Astrocyte of the spinal cord (primary cell): ENCODE measurements around the gene TMEM176B.
A peak's percentile ranks its signal among the peaks of the same experiment; 100 is the strongest.
"Not testable (repeated sequence)": the region's sequence is repeated elsewhere in the genome, so short reads cannot be mapped to it uniquely, and the experiment has no call there.

Experiments used
- DNase-seq: peaks from one replicate; pipeline ENCODE4 v3.0.0; 2011; ENCODE audit warnings: low read depth, low spot score
- H3K4me3 ChIP-seq: 2 replicates; pipeline ENCODE4 v1.5.1; 2011; ENCODE audit warnings: low read depth, mild to moderate bottlenecking, low read length, moderate library complexity
- in situ Hi-C: cut with HindIII; loops from 2 replicates; pipeline ENCODE4 v1.10.0; 2017; ENCODE audit warnings: low sequenced_read_pairs
- TF ChIP-seq, protein P1 (sequence below): IDR thresholded peaks from 2 replicates; pipeline ENCODE4 v1.5.1; 2012; ENCODE audit warnings: low read depth, mild to moderate bottlenecking, low read length, inconsistent platforms

The TMEM176B gene

DNA sequence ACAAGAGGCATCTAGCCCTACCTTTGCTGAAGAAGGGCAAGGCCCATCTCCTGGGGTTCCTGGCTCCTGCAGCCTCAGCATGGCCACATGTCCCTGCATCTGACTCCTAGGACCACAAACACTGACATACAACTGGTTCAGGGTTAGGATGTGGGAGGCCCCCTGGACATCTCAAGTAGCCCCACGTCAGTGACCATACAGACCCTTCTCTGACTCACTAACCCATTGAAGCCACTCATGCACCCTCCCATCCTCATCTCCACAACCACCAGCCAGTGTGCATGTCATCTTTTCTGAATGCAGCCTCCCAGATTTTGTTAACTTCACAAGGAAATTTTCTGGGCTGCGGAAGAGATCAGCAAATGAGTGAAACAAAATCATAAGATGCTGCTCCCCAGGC is 18.2 kb downstream of the TMEM176B start:
- TF ChIP-seq, protein P1, sequence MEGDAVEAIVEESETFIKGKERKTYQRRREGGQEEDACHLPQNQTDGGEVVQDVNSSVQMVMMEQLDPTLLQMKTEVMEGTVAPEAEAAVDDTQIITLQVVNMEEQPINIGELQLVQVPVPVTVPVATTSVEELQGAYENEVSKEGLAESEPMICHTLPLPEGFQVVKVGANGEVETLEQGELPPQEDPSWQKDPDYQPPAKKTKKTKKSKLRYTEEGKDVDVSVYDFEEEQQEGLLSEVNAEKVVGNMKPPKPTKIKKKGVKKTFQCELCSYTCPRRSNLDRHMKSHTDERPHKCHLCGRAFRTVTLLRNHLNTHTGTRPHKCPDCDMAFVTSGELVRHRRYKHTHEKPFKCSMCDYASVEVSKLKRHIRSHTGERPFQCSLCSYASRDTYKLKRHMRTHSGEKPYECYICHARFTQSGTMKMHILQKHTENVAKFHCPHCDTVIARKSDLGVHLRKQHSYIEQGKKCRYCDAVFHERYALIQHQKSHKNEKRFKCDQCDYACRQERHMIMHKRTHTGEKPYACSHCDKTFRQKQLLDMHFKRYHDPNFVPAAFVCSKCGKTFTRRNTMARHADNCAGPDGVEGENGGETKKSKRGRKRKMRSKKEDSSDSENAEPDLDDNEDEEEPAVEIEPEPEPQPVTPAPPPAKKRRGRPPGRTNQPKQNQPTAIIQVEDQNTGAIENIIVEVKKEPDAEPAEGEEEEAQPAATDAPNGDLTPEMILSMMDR, result no peak
- in situ Hi-C loops, result no loop called here
- no peak for DNase-seq
- no peak overlapping the region for H3K4me3 ChIP-seq

DNA sequence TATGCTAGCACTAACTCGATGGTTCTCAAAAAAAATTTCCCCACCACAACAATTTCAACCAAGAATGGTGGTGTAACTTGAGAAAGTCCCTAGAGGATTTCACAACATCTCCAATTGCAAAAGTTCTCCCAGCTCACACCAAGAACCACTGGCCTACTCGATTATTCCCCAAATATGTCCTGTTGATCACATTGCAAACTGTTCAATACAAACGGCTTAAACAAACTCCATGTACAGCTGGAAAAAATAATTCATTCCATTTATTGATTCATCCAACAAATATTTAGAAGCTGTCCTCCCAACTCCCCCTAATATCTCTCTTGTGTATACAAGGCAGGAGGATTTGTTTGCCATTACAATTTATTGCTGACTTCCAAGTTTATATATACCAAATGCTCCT is 19.1 kb downstream of the TMEM176B start:
- TF ChIP-seq, protein P1, result no peak
- no peak for DNase-seq
- in situ Hi-C loops, result no loop called here
- no peak overlapping the region for H3K4me3 ChIP-seq

DNA sequence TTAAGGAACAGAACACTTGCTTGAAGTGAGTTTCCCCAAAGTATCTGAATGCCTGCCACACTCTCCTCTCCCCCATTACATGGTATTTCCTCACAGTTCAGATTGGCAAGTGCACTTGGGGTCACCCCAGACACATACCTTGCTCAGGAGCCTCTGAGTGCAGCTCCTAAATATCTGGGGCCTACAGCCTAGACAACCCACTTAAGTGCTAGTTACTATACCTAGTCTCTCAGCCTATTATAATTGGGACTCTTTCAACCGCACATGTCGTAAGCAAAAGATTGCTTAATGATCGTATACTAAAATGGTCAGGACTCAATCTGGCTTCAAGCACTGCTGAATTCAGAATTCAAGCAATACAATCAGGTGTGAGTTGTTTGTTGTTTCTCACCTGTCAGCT is 19.9 kb downstream of the TMEM176B start:
- no peak overlapping the region for H3K4me3 ChIP-seq
- in situ Hi-C loops, result no loop called here
- no peak for DNase-seq
- TF ChIP-seq, protein P1, result no peak

DNA sequence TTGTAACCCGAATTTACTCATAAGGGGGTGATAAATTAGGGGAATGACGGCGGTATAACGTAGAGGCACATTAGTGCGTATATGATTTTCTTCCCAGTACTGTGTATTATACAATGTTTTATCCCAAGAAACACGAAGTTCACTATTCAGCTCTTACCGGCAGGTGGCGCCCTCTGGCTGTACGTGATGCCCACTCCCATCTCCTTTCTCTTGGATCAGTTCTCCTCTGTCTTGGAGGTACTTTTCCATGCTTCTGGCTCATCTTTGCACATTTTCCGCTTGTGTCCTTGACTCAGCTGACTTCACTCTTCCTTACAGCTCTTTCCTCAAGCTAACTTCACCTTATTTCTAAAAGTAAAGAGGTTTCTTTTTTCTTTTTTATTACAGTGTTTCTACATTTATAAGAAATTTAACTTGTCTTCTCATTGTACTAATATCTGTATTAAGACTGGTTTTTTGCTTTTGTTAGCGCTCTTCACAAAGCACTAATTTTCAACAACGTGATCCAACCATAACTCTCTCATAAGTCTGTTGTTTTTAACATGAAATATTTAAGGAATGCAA is 21.3 kb downstream of the TMEM176B start:
- peak; percentile 53 for DNase-seq
- TF ChIP-seq, protein P1, result peak; percentile 86
- in situ Hi-C loops, result no loop called here
- H3K4me3 ChIP-seq, result no peak overlapping the region

DNA sequence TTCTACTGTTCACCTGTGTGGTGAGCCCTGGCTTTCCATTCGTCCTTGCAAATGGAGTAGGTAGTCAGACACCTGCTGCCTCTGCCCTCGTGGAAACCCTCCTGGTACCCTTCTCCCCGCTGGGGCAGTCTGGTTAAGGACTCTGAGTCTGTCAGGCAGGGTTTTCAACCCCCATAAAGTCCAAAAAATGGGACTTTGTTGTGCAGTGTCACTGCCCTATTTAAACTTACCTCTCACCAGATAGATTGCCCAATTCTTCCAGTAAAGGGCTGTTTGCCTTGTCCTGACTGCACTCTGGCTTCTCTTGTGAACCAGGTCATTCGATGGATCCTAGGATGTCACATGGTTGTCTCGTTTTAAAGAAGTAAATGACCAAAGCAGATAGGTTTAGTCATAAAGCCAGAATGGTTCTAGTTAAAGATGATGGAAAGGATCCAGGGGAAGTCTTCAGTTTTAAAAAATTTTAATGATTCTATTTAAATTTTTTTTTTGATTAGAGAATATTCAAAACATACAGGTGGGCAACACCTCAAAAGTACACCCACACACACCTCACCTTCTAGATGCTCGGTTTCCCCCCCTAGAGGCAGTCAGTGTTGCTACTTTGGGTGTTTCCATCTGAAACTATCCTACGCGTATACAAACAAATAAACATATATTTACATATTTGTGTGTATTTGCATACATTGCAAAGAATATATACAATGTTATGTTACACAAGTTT is 22.0 kb downstream of the TMEM176B start:
- no peak overlapping the region for H3K4me3 ChIP-seq
- DNase-seq, result no peak
- in situ Hi-C loops, result no loop called here
- TF ChIP-seq, protein P1, result no peak

DNA sequence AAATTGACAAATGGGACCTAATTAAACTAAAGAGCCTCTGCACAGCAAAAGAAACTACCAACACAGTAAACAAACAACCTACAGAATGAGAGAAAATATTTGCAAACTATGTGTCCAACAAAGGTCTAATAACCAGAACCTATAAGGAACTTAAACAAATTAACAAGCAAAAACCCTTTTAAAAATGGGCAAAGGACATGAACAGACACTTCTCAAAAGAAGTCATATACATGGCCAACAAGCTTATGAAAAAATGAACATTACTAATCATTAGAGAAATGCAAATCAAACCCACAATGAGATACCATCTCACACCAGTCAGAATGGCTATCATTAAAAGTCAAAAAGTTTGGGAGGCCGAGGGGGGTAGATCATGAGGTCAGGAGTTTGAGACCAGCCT is 26.0 kb downstream of the TMEM176B start:
- DNase-seq, H3K4me3 ChIP-seq, in situ Hi-C loops: not testable (repeated sequence)

DNA sequence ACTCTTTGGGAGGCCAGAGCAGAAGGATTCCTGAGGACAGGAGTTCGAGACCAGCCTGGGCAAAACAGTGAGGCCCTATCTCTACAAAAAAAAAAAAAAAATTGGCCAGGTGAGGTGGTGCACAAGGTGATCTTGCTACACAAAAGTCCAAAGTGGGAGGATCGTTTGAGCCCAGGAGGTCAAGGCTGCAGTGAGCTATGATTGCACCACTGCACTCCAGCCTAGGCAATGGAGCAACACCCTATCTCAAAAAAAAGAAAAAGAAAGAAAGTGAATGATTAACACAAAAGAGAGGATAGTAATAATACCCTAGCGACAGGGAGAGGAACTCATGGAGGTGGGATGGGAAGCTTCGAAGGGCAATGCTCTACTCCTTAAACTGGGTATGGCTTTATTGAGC is 30.4 kb downstream of the TMEM176B start:
- H3K4me3 ChIP-seq, result no peak overlapping the region
- TF ChIP-seq, protein P1, result no peak
- no peak for DNase-seq
- in situ Hi-C loops, result no loop called here
